HL-60 (cell line): Measurements from ENCODE around the gene TLR10.

Experiments
- DNase-seq, 2 experiments: peaks; one replicate each; pipeline ENCODE4 v3.0.0-alpha.2; 2010 to 2020; ENCODE audit warnings: low read depth in 1 of 2, low spot score in 1 of 2
- H3K27ac ChIP-seq: fragments of 250-450 bp; sonication (Bioruptor Pico); replicated peaks from 2 replicates; pipeline ENCODE4 v1.5.1; 2020; ENCODE audit warnings: mild to moderate bottlenecking, moderate library complexity
- H3K27me3 ChIP-seq: fragments of 250-450 bp; sonication (Bioruptor Pico); 2 replicates; pipeline ENCODE4 v1.5.1; 2021; ENCODE audit warnings: mild to moderate bottlenecking, moderate library complexity; ENCODE audit not compliant: insufficient read depth, poor library complexity, severe bottlenecking
- H3K4me3 ChIP-seq: replicated peaks from 2 replicates; pipeline ENCODE4 v1.5.1; 2011; ENCODE audit warnings: mild to moderate bottlenecking, control low read depth, low read length; ENCODE audit not compliant: insufficient read depth
- CTCF ChIP-seq: IDR thresholded peaks from one replicate; pipeline ENCODE4 v1.5.1; 2011; ENCODE audit warnings: low read length, control low read depth, inconsistent platforms; ENCODE audit not compliant: insufficient read depth
- GABPA ChIP-seq: IDR thresholded peaks from 2 replicates; pipeline ENCODE4 v1.6.1; 2012; ENCODE audit warnings: low read depth
- POLR2AphosphoS5 ChIP-seq: IDR thresholded peaks from 2 replicates; pipeline ENCODE4 v1.6.1; 2012; ENCODE audit warnings: low read depth
- SPI1 ChIP-seq: IDR thresholded peaks from 2 replicates; pipeline ENCODE4 v1.6.1; 2012; ENCODE audit warnings: low read depth, mild to moderate bottlenecking, borderline replicate concordance
- TF ChIP-seq, protein P1 (sequence below): IDR thresholded peaks from 2 replicates; pipeline ENCODE4 v1.6.1; 2012; ENCODE audit warnings: low read depth; ENCODE audit not compliant: insufficient replicate concordance

Gene TLR10

GRCh38 chr4:38738940-38739803, 43.6 kb downstream of the TLR10 start:
- no peak overlapping the region for H3K27ac ChIP-seq
- TF ChIP-seq CTCF, result no peak
- DNase-seq, result no peak
- no peaks in the 10 kb centered on the region for H3K27me3 ChIP-seq
- no peak overlapping the region for H3K4me3 ChIP-seq

- no peak overlapping the region for H3K4me3 ChIP-seq
- DNase-seq, result no peak
- no peaks in the 10 kb centered on the region for H3K27me3 ChIP-seq
- TF ChIP-seq CTCF, result no peak
- TF ChIP-seq, protein P1, sequence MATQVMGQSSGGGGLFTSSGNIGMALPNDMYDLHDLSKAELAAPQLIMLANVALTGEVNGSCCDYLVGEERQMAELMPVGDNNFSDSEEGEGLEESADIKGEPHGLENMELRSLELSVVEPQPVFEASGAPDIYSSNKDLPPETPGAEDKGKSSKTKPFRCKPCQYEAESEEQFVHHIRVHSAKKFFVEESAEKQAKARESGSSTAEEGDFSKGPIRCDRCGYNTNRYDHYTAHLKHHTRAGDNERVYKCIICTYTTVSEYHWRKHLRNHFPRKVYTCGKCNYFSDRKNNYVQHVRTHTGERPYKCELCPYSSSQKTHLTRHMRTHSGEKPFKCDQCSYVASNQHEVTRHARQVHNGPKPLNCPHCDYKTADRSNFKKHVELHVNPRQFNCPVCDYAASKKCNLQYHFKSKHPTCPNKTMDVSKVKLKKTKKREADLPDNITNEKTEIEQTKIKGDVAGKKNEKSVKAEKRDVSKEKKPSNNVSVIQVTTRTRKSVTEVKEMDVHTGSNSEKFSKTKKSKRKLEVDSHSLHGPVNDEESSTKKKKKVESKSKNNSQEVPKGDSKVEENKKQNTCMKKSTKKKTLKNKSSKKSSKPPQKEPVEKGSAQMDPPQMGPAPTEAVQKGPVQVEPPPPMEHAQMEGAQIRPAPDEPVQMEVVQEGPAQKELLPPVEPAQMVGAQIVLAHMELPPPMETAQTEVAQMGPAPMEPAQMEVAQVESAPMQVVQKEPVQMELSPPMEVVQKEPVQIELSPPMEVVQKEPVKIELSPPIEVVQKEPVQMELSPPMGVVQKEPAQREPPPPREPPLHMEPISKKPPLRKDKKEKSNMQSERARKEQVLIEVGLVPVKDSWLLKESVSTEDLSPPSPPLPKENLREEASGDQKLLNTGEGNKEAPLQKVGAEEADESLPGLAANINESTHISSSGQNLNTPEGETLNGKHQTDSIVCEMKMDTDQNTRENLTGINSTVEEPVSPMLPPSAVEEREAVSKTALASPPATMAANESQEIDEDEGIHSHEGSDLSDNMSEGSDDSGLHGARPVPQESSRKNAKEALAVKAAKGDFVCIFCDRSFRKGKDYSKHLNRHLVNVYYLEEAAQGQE, result no peak
- TF ChIP-seq SPI1, result no peak
- TF ChIP-seq POLR2AphosphoS5, result no peak
- TF ChIP-seq GABPA, result no peak
- no peak overlapping the region for H3K27ac ChIP-seq
Measured at GRCh38 chr4:38735870-38736269, 46.9 kb downstream of the TLR10 start.

GRCh38 chr4:38734911-38735310, 47.9 kb downstream of the TLR10 start:
- H3K4me3 ChIP-seq, result no peak overlapping the region

More at GRCh38 chr4:38734911-38735310, 47.9 kb downstream of the TLR10 start:
- no peak for TF ChIP-seq GABPA
- TF ChIP-seq SPI1, result no peak
- TF ChIP-seq POLR2AphosphoS5, result no peak
- no peak for TF ChIP-seq CTCF
- TF ChIP-seq, protein P1, result no peak
- H3K27me3 ChIP-seq, result no peaks in the 10 kb centered on the region
- DNase-seq, result no peak
- no peak overlapping the region for H3K27ac ChIP-seq
